HepG2 (cell line): ENCODE results near the gene ENDOD1. TPM values are rescaled to one million over a fixed set of nuclear protein-coding genes. Genes with fewer than 3 reads are reported as not detected.

Source experiments
- ARID3A ChIP-seq: IDR thresholded peaks from 2 replicates; pipeline ENCODE4 v1.6.1; 2012; ENCODE audit warnings: low read depth, low read length, improper control_type of control experiment
- CBX5 ChIP-seq: sonication (generic); formaldehyde crosslinking; IDR thresholded peaks from 2 replicates; pipeline ENCODE4 v1.4.0; 2020; ENCODE audit warnings: missing genetic modification reagents, borderline replicate concordance
- DMAP1 ChIP-seq: IDR thresholded peaks from 2 replicates; pipeline ENCODE4 v1.6.1; 2016
- EZH2 ChIP-seq: conservative IDR thresholded peaks from 2 replicates; pipeline ENCODE4 v1.6.1; 2012; ENCODE audit warnings: mild to moderate bottlenecking, low read depth, low read length, moderate library complexity
- HOXA3 ChIP-seq: sonication (generic); formaldehyde crosslinking; IDR thresholded peaks from 2 replicates; pipeline ENCODE4 v1.5.0; 2020; ENCODE audit warnings: missing genetic modification reagents
- MED8 ChIP-seq: sonication (generic); formaldehyde crosslinking; IDR thresholded peaks from 2 replicates; pipeline ENCODE4 v1.8.1; 2023; ENCODE audit warnings: mild to moderate bottlenecking, missing genetic modification reagents; ENCODE audit not compliant: insufficient replicate concordance
- TEAD3 ChIP-seq: optimal IDR thresholded peaks from 2 replicates; pipeline ENCODE3; 2016; ENCODE audit warnings: borderline replicate concordance
- ZFP36L2 ChIP-seq: sonication (generic); formaldehyde crosslinking; IDR thresholded peaks from 2 replicates; pipeline ENCODE4 v1.4.0; 2020; ENCODE audit warnings: missing genetic modification reagents
- ZNF18 ChIP-seq: sonication (generic); formaldehyde crosslinking; IDR thresholded peaks from 2 replicates; pipeline ENCODE4 v1.8.0; 2022; ENCODE audit warnings: mild to moderate bottlenecking, missing genetic modification reagents; ENCODE audit not compliant: insufficient replicate concordance
- ZNF225 ChIP-seq: sonication (generic); formaldehyde crosslinking; IDR thresholded peaks from 2 replicates; pipeline ENCODE4 v1.4.0; 2020; ENCODE audit warnings: mild to moderate bottlenecking, missing genetic modification reagents
- ZNF318 ChIP-seq: sonication (generic); formaldehyde crosslinking; IDR thresholded peaks from 2 replicates; pipeline ENCODE4 v1.4.0; 2020; ENCODE audit warnings: mild to moderate bottlenecking, missing genetic modification reagents
- ZSCAN9 ChIP-seq: IDR thresholded peaks from 2 replicates; pipeline ENCODE4 v1.6.1; 2016; ENCODE audit warnings: borderline replicate concordance
- polyA plus RNA-seq, 8 experiments: library from polyadenylated mRNA; depleted of rRNA in 3 of 8; stranded (reverse) in 7 of 8; unstranded in 1 of 8; fragments of >200 nt; fragmentation: Illumina TruSeq in 4 of 8; extraction: Trizol in 4 of 8; gene quantifications; 2 replicates each; pipeline versions ENCODE4 v1.2.1 to v1.2.3, GENCODE V29; 2011 to 2016; ENCODE audit warnings: low read depth in 4 of 8, missing spikeins in 1 of 8, mixed read lengths in 1 of 8; ENCODE audit not compliant: insufficient read depth in 1 of 8
- total RNA-seq, 5 experiments: library from RNA; depleted of rRNA; stranded (reverse); fragments of >200 nt; fragmentation: Illumina TruSeq; extraction: Trizol; gene quantifications; 2 replicates each; pipeline ENCODE4 v1.2.3, GENCODE V29; 2016; ENCODE audit warnings: low read depth in 1 of 5
- TF ChIP-seq, protein P1 (sequence below): sonication (generic); formaldehyde crosslinking; conservative IDR thresholded peaks from 2 replicates; pipeline ENCODE4 v1.5.0; 2020; ENCODE audit warnings: missing genetic modification reagents
- TF ChIP-seq, protein P2 (sequence below): sonication (generic); formaldehyde crosslinking; IDR thresholded peaks from 2 replicates; pipeline ENCODE4 v1.4.0; 2020; ENCODE audit warnings: low read depth, mild to moderate bottlenecking, missing genetic modification reagents

The ENDOD1 gene
- total and polyA plus RNA-seq, 2 of the 13 experiments (the other 11 are each of a cell fraction or from before 2014, with no cell fraction given) = 2.0 to 6.8 TPM

DNA sequence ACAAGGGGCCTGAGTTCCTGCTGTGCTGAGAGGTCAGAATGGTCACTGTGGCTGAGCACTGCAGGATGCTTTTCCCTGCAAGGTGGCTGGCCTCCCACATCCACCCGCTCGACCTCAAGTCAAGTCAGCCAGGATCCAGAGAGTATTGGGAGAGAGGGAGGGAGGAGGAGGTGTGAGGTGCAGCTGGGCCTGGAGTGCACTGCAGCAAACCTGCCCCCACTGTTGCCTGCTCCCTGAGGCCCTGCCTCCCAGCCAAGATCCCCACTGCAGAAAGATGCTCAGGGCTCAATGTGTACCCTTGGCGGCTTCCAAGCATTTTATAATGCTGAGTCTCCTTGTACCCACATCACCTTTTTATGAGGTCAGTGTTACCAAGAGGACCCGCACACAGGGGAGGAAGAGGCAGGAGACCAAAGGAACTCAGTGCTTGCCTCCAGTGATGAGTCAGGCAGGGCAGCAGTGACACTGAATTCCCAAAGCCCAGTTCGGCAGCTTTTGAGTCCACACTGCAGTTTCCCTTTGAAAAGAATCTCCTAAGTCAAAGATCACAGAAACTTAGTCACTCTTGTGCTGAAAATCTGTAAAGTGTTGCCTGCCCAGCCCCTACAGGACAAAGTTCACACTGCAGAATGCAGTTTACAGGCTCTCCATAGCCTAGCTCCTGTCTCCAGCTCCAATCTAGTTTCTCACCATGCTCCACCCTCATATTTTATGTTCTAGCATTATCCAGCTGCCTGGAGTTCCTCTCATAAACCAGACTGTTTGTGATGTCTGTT is 3.1 kb downstream of the ENDOD1 start (continued):
- TF ChIP-seq, protein P1, sequence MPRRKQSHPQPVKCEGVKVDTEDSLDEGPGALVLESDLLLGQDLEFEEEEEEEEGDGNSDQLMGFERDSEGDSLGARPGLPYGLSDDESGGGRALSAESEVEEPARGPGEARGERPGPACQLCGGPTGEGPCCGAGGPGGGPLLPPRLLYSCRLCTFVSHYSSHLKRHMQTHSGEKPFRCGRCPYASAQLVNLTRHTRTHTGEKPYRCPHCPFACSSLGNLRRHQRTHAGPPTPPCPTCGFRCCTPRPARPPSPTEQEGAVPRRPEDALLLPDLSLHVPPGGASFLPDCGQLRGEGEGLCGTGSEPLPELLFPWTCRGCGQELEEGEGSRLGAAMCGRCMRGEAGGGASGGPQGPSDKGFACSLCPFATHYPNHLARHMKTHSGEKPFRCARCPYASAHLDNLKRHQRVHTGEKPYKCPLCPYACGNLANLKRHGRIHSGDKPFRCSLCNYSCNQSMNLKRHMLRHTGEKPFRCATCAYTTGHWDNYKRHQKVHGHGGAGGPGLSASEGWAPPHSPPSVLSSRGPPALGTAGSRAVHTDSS (CRISPR knock-in tag) = no peak
- TF ChIP-seq ZNF225 (no peak), DMAP1 (CRISPR knock-in tag) (no peak), HOXA3 (CRISPR knock-in tag) (no peak), ZSCAN9 (0 out of 2 replicates have a peak, but pooled peaks have one; percentile 28), TEAD3 (CRISPR knock-in tag) (peak; percentile 38), ZNF318 (CRISPR knock-in tag) (no peak), MED8 (CRISPR knock-in tag) (no peak), EZH2 (no peak), ARID3A (no peak), ZNF18 (CRISPR knock-in tag) (no peak), ZFP36L2 (CRISPR knock-in tag) (no peak), CBX5 (no peak)
- TF ChIP-seq, protein P2, sequence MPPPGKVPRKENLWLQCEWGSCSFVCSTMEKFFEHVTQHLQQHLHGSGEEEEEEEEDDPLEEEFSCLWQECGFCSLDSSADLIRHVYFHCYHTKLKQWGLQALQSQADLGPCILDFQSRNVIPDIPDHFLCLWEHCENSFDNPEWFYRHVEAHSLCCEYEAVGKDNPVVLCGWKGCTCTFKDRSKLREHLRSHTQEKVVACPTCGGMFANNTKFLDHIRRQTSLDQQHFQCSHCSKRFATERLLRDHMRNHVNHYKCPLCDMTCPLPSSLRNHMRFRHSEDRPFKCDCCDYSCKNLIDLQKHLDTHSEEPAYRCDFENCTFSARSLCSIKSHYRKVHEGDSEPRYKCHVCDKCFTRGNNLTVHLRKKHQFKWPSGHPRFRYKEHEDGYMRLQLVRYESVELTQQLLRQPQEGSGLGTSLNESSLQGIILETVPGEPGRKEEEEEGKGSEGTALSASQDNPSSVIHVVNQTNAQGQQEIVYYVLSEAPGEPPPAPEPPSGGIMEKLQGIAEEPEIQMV (CRISPR knock-in tag) = no peak
